ENCODE data around the gene STIM2.

STIM2 gene

GRCh38 chr4:26945794-26946193 is 85.2 kb downstream of the STIM2 start:
- Mint-ChIP-seq H3K9me3 (peaks cover 11% of the 10 kb centered on the region), H3K4me1 (peaks cover 6% of the 10 kb centered on the region), H3K4me3 (no peak overlapping the region), H3K36me3 (ENCODE audit: low read depth) (peaks cover 6% of the 10 kb centered on the region), H3K27me3 (ENCODE audit: low read depth) (no peaks in the 10 kb centered on the region), H3K27ac (no peak overlapping the region)
- TF ChIP-seq CTCF (IDR thresholded peaks at IDR 0.05; ENCODE audit: unreplicated experiment in 3 of 3) = no peak

GRCh38 chr4:26947318-26947717 is 86.7 kb downstream of the STIM2 start:
- peaks cover 6% of the 10 kb centered on the region for H3K36me3 Mint-ChIP-seq (ENCODE audit: low read depth)
- peaks cover 5% of the 10 kb centered on the region for H3K4me1 Mint-ChIP-seq
- no peak for TF ChIP-seq CTCF (IDR thresholded peaks at IDR 0.05; ENCODE audit: unreplicated experiment in 3 of 3)
- H3K27ac Mint-ChIP-seq = no peak overlapping the region
- no peak overlapping the region for H3K4me3 Mint-ChIP-seq
- H3K27me3 Mint-ChIP-seq (ENCODE audit: low read depth) = no peaks in the 10 kb centered on the region
- peaks cover 14% of the 10 kb centered on the region for H3K9me3 Mint-ChIP-seq

GRCh38 chr4:26950446-26950845 is 89.8 kb downstream of the STIM2 start:
- peaks cover 13% of the 10 kb centered on the region for H3K4me1 Mint-ChIP-seq
- H3K27me3 Mint-ChIP-seq (ENCODE audit: low read depth) = no peaks in the 10 kb centered on the region
- TF ChIP-seq CTCF (IDR thresholded peaks at IDR 0.05; ENCODE audit: unreplicated experiment in 3 of 3) = no peak
- peaks cover 3% of the 10 kb centered on the region for H3K36me3 Mint-ChIP-seq (ENCODE audit: low read depth)
- peaks cover 11% of the 10 kb centered on the region for H3K9me3 Mint-ChIP-seq
- H3K27ac Mint-ChIP-seq = no peak overlapping the region
- H3K4me3 Mint-ChIP-seq = no peak overlapping the region

GRCh38 chr4:26952891-26953290 is 92.2 kb downstream of the STIM2 start:
- H3K4me1 Mint-ChIP-seq = peaks cover 14% of the 10 kb centered on the region
- H3K36me3 Mint-ChIP-seq (ENCODE audit: low read depth) = peaks cover 3% of the 10 kb centered on the region
- TF ChIP-seq CTCF (IDR thresholded peaks at IDR 0.05; ENCODE audit: unreplicated experiment in 3 of 3) = no peak
- no peak overlapping the region for H3K4me3 Mint-ChIP-seq
- no peaks in the 10 kb centered on the region for H3K27me3 Mint-ChIP-seq (ENCODE audit: low read depth)
- no peak overlapping the region for H3K27ac Mint-ChIP-seq
- peaks cover 4% of the 10 kb centered on the region for H3K9me3 Mint-ChIP-seq

- Mint-ChIP-seq H3K27ac (no peak overlapping the region), H3K36me3 (ENCODE audit: low read depth) (no peaks in the 10 kb centered on the region), H3K27me3 (ENCODE audit: low read depth) (no peaks in the 10 kb centered on the region), H3K9me3 (peaks cover 4% of the 10 kb centered on the region), H3K4me1 (peaks cover 14% of the 10 kb centered on the region), H3K4me3 (no peak overlapping the region)
- no peak for TF ChIP-seq CTCF (IDR thresholded peaks at IDR 0.05; ENCODE audit: unreplicated experiment in 3 of 3)
Measured at GRCh38 chr4:26953366-26953765, 92.7 kb downstream of the STIM2 start.

GRCh38 chr4:26953770-26954423 is 93.3 kb downstream of the STIM2 start:
- no peak overlapping the region for H3K4me3 Mint-ChIP-seq
- no peak overlapping the region for H3K27ac Mint-ChIP-seq
- no peaks in the 10 kb centered on the region for H3K27me3 Mint-ChIP-seq (ENCODE audit: low read depth)
- H3K4me1 Mint-ChIP-seq = peaks cover 14% of the 10 kb centered on the region
- no peak for TF ChIP-seq CTCF (IDR thresholded peaks at IDR 0.05; ENCODE audit: unreplicated experiment in 3 of 3)
- H3K9me3 Mint-ChIP-seq = peaks cover 4% of the 10 kb centered on the region
- peaks cover under 1% of the 10 kb centered on the region for H3K36me3 Mint-ChIP-seq (ENCODE audit: low read depth)
